NCI-H526 treated with DMSO at 0.1 percent for 48 hours (cell line): ENCODE measurements around the gene RNPEP.
A peak's percentile ranks its signal among the peaks of the same experiment; 100 is the strongest.
"Not testable (repeated sequence)": the region's sequence is repeated elsewhere in the genome, so short reads cannot be mapped to it uniquely, and the experiment has no call there.

Source experiments
- DNase-seq: peaks from one replicate; lab custom pipeline; 2025; lab: John Stamatoyannopoulos, UW

RNPEP gene

GRCh38 chr1:202010180-202011015, 27.9 kb downstream of the RNPEP start, which contains the start of gene ELF3:
ELF3 (plus strand) TSS chr1:202010587; CDS start chr1:202011137, 550 bp downstream.
- DNase-seq = peak; percentile 95

GRCh38 chr1:202011994-202012393, 29.5 kb downstream of the RNPEP start:
- no peak for DNase-seq

DNA sequence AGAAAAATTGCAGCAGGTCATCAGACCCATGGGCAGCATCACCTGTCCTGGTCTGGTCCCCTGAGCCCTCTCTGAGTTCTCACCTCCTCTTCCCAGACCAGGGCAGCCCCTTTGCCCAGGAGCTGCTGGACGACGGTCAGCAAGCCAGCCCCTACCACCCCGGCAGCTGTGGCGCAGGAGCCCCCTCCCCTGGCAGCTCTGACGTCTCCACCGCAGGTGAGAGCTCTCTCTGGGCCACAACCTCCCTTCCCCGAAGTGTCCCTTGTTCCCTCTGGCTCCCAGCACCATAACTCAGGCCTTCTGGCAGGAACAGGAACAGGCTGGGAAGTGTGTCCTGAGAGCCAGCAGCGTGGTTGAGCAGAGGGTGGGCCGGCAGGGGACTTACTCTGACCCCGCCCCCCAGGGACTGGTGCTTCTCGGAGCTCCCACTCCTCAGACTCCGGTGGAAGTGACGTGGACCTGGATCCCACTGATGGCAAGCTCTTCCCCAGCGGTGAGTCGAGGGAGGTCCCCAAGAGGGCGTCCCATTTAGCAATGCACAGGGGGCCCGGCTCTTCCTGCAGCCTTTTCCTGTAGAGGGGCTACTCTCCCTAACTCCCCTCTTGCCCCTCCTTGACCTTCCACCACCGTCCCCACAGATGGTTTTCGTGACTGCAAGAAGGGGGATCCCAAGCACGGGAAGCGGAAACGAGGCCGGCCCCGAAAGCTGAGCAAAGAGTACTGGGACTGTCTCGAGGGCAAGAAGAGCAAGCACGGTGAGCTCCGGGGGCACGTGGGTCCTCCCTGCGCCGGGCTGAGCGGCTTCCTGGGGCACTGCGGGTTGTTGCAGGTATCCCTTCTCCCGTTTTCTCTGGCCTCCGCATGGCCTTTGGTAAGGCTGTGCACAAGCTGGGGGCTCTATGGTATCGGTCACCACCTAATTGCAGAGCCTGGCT, 30.4 kb downstream of the RNPEP start:
- DNase-seq = no peak

DNA sequence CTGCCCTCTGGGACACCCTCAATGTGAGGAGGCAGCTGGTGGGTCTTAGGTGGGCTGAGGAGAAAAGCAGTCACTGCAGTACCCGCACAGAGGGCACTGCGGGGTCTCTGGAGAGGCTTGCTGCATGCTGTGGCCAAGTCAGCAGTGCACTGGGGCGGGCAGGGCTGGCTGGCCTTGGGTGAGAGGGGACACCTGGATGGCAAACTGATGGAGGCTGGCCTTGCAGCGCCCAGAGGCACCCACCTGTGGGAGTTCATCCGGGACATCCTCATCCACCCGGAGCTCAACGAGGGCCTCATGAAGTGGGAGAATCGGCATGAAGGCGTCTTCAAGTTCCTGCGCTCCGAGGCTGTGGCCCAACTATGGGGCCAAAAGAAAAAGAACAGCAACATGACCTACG, 31.2 kb downstream of the RNPEP start:
- no peak for DNase-seq

GRCh38 chr1:202014060-202014459, 31.6 kb downstream of the RNPEP start:
- no peak for DNase-seq

DNA sequence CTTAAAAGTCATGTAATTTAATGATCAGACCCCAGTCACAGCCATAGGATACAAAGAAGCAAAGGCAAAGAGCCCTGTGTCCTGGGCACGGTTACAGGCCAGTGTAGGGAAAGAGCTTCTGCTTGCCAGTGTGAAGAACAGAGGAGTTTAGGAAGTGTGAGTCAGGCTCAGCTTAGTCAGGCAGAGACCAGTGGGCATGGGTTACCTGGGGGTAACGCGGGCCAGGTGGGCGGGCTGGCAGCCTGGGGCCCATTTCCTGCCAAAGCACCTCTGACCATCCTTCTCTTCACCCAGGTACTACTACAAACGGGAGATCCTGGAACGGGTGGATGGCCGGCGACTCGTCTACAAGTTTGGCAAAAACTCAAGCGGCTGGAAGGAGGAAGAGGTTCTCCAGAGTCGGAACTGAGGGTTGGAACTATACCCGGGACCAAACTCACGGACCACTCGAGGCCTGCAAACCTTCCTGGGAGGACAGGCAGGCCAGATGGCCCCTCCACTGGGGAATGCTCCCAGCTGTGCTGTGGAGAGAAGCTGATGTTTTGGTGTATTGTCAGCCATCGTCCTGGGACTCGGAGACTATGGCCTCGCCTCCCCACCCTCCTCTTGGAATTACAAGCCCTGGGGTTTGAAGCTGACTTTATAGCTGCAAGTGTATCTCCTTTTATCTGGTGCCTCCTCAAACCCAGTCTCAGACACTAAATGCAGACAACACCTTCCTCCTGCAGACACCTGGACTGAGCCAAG, 32.6 kb downstream of the RNPEP start:
- no peak for DNase-seq

- DNase-seq = no peak
Measured at GRCh38 chr1:202015662-202015937, 33.2 kb downstream of the RNPEP start.

DNA sequence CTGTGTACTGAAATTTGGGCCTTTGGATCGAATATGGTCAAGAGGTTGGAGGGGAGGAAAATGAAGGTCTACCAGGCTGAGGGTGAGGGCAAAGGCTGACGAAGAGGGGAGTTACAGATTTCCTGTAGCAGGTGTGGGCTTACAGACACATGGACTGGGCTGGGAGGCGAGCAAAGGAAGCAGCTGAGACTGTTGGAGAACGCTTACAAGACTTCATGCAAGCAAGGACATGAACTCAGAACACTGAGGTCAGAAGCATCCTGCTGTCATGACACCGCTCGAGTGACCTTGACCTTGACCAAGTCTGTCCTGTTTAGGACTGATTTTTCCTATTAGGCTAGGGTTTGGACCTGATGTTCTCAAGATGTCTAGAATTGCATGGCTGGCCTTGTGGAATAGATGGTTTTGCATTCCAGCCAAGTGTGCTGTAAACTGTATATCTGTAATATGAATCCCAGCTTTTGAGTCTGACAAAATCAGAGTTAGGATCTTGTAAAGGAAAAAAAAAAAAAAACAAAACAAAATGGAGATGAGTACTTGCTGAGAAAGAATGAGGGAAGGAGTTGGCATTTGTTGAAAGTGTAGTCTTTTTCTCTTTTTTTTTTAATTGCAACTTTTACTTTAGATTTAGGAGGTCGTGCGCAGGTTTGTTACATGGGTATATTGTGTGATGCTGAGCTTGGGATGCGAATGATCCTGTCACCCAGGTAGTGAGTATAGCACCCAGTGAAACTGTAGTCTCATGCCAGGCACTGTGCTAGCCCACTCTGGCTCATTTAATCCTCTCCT, 33.8 kb downstream of the RNPEP start:
- DNase-seq = no peak

DNA sequence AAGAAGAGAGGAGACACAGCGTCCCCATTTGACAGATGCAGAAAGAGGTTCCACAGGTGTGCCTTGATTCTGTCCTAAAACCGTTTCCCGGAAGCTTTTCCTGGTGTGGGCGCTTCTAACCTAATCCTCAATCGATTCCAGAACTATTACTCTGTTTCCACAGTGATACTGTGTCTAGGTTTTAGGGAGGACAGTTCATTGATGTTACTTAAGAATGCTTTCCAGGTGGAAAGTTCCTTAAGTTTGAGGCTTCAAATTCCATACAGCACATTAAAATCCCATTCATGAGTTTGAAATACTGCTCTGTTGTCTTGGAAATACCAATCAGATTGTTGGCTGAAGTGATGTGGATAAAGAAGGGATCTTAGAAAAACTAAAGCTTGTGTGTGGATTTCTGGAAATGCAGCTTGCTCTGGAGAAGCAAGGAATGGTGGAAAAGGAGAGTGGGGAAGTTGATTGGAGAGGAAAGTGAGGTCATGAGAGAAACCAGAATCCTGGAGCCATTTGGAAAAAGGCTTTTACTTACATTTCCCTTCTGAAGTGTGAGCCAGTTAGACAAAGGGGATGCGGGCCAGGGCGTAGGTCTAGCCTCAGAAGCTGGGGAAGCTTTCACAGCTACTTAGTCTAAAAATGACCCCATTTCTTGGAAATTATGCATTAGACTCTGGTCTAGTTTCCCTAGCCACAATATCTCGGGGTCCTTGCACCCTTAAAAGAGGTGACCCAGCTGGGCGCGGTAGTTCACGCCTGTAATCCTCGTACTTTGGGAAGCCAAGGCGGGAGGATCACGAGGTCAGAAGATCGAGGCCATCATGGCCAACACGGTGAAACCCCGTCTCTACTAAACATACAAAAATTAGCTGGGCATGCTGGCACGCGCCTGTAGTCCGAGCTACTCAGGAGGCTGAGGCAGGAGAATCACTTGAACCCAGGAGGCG, 34.6 kb downstream of the RNPEP start:
- no peak for DNase-seq

DNA sequence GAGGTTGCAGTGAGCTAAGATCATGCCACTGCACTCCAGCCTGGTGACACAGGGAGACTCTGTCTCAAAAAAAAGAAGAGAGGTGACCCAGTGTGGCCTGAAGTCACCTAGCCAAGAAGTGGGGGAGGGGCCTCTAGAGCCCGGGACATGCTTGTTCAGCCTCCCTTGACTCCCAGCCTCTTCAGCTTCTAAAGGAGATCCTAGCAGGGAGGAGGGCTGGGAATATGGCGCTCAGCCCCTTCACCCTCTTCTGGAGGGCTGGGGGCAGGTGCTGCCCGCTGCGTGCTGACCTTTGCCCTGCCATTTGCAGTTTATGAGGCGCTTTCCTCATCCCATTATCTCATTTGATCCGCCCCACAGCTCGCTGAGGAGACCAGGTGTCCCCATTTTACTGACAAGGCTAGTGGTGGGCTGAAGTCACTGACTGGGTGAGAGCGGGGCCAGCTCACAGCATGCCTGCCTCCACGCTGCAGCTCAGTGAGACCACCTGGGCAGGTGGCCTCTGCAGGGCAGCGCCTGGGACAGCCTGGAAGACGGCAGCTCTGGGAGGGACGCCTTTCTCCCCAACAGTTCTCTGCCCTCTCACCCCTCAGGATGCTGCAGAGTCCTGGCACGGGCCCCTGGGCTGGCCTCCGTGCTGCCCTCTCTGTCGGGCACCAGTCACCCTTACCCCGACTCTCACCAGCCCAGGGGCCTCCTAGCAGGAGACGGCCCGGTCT, 35.5 kb downstream of the RNPEP start:
- DNase-seq = no peak

- DNase-seq = peak; percentile 78
Measured at GRCh38 chr1:202018468-202019234, 36.2 kb downstream of the RNPEP start.

- not testable (repeated sequence) for DNase-seq
Measured at GRCh38 chr1:202019235-202019558, 36.7 kb downstream of the RNPEP start.

GRCh38 chr1:202023001-202023433, 40.6 kb downstream of the RNPEP start:
- peak; percentile 43 for DNase-seq

DNA sequence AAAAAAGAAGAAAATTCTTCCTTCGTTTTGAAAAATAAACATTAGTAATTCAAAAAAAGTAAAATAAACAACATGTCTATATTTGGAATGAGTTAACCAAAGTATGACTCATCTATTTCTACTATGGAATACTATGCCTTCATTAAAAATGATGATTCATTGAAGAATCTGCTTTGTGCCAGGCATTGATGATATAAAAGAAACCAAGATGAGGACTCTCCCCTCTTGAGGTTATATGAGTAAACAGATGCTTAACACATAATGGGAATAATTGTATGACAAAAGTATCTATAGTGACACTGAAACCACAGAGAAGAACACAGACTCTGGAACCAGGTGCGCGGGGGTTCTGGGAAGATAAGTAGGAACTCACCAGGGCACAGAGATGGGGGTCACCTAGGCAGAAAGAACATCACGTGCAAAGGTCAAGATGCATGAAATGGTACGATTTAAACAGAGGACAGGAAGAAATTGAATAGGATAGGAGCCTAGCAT, 46.8 kb downstream of the RNPEP start:
- no peak for DNase-seq

GRCh38 chr1:202029727-202030126, 47.3 kb downstream of the RNPEP start:
- DNase-seq = no peak

- no peak for DNase-seq
Measured at GRCh38 chr1:202031796-202032195, 49.3 kb downstream of the RNPEP start.

DNA sequence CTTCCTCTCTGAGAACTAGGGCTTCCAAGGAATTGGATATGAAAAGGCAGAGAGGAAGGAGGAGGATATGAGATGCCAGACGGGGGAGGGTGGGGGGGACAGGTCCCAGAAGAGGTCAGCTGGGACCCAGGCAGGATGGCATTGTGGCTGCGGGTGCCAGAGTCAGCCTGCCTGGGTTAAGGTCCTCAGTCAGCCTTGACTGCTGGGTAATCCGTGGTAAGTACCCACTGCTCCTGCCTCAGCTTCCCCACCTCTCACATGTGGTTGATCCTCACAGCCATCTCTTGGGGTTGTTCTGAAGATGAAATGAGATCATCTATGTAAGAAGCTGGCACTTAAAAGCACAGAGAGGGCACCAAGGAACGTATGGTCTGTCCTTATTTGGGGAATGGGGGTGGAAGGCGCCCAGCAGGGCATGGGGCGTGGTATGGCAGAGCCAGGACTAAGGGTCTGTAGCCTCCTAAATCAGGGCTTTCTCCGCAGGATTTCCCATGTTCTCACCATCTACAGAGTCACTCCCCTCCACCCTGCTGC, 51.8 kb downstream of the RNPEP start:
- DNase-seq = no peak

- peak; percentile 78 for DNase-seq
Measured at GRCh38 chr1:202034683-202035462, 52.4 kb downstream of the RNPEP start.
